Measurements from ENCODE around the gene GTPBP6.
"Not testable (repeated sequence)": the region's sequence is repeated elsewhere in the genome, so short reads cannot be mapped to it uniquely, and the experiment has no call there.

Gene GTPBP6

DNA sequence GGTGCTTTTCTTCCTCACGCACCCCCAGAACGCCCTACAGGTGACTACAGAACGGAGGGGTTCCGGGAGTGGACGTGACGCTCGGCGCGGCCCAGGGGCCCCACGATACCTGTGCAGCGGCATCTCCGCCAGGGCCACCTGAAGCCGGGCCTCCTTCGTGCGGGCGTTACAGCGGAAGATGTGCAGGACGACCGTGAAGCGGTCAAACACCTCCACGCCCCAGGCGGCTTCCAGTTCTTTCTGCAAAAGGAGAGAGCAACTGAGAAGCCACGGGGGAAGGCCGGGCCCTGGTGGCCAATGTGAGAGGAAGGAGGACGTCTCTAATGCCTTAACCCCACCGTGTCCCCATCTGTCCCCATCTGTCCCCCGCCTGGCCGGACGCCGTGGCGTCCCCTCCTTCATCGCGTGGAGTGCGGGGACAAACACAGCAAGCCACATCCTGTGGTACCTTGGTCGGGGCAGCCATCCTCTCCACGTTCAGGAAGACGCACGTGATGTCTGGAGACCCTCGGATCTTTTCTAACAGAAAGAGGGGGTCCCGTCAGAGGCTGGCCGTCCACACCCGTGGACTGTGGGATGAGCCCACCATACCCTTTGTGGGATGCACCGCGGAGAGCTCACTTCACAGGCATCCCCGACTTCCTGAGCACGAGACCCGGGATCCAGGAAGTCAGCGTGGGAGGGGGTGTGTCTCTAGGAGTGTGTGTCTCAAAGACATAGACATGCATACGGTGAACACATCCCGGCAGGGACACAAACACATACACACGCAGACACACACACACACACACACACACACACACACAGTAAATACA lies 3.6 kb downstream of the GTPBP6 start:
- no peak for DNase-seq

DNA sequence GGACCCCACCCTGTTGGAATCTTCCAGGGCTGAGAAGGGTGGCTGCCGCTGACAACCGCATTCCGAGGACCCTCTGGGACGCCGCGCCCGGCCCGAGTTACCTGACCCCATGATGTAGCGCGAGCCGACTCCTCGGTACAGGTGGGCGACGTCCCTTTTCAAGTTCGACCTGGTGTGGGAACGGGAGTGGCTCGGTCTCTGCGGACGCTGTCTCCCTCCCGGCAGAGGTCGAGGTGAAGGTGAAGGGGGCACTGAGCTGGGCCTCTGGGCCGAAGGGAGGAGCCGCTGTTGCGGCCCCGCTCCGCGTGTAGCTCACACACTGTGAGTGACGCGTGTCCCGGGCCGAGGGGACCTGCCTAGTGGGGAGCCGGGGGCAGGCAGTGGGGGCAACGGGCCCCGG lies 4.5 kb downstream of the GTPBP6 start:
- no peak for DNase-seq

DNA sequence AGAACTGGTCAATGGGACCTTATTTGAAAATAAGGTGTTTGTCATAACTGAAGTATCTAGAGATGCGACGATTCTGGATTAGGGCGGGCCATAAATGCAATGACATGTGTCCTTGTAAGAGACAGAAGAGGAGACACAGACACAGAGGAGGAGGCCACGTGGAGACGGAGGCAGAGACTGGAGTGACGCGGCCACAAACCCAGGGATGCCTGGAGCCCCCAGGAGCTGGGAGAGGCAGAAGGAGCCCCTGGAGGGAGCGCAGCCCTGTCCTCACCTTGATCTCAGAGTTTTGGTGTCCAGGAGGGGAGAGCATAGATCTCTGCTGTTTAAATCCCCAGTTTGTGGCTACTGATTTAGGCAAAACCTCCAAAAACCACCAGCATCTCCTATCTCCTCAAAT lies 5.0 kb downstream of the GTPBP6 start:
- no peak for DNase-seq

DNA sequence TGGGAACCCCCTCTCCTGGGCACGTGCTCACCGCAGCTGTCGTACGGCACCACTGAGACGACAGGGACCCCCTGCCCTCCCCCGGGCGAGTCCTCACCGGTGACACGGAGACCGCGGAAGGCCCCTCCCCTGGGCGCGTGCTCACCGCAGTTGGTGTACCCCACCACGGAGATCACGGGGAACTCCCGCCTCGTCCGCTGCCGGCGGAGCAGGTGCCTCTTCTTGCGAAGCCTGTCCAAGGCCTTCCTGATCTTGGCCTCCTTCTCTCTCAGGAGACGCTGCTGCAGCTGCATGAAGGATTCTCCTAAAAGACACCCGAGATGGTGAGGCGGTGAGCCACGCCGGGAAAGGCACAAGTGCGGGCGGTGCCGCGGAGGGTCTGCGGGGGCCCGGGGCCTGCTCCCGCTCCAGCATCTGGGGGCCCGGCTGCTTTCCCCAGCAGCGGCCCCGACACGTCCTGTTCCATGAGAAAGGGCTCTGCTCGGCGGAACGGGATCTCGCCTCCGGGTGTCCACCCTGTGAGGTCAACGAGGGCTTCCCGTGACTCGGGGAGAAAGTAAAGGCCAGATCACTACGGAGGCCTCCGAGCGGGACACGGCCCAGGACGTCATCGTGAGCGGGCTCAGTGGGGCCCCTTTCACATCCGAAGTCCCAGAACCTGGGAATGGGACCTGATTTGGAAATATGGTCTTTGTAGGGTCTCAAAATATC lies 5.8 kb downstream of the GTPBP6 start:
- DNase-seq: no peak

DNA sequence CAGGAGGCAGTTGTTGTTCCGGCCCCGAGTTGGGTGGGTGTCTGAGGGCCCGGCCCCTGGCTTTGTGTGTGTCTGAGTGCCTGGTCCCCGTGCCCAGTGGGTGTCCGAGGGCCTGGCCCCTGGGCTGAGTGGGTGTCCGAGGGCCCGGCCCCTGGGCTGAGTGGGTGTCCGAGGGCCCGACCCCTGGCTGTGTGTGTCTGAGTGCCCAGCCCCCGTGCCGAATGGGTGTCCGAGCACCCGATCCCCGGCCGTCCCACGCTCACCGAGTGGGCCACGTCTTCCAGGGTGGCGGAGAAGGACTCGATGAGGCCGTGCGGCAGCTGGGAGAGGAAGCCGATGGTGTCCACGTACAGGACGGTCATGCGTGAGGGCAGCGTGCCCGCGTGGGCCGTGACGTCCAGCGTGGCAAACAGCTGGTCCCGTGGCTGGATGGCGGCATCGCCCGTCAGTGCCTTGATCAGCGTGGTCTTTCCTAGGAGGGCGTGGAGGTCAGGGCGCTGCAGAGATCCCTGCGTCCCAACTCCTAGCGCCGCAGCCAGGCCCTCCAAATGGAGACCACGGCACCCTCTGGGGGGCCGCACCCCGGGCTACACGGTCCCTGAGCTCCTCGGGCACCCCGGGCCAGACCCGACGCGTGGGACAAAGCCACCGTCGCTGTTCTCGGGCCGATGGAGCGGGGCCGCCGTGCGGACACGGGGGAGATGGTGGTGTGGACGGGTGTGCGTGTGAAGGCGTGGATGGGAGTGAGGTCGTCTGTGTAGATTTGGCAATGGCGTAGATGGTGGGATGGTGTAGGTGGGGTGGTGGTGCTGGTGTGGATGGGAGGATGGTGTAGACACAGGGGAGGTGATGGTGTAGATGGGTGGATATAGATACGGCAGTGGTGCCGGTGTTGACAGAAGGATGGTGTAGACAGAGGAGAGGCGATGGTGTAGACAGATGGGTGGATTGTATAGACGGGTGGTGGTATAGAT lies 7.2 kb downstream of the GTPBP6 start:
- DNase-seq: no peak

DNA sequence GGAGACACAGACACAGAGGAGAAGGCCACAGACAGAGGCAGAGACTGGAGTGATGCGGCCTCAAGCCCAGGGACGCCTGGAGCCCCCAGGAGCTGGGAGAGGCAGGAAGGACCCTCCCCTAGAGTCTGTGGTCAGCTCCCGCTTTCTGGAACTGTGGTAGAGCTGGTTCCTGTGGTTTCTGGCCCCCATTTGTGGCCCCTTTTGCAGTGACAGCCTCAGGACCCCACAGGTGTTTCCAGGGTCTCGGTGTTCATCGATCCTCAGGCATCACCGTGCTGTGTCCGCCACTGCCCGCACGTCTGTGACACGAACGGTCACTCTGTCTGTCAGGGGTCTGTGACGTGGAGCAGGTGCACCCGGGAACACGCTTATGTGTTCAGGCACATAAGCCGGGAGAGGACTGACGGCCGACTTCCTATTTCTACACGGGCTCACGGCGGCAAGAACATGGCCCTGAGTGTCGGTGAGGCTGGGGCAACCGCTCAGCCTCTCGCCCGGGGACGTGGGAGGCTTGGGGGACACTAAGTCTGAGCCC lies 7.9 kb downstream of the GTPBP6 start:
- no peak for DNase-seq

DNA sequence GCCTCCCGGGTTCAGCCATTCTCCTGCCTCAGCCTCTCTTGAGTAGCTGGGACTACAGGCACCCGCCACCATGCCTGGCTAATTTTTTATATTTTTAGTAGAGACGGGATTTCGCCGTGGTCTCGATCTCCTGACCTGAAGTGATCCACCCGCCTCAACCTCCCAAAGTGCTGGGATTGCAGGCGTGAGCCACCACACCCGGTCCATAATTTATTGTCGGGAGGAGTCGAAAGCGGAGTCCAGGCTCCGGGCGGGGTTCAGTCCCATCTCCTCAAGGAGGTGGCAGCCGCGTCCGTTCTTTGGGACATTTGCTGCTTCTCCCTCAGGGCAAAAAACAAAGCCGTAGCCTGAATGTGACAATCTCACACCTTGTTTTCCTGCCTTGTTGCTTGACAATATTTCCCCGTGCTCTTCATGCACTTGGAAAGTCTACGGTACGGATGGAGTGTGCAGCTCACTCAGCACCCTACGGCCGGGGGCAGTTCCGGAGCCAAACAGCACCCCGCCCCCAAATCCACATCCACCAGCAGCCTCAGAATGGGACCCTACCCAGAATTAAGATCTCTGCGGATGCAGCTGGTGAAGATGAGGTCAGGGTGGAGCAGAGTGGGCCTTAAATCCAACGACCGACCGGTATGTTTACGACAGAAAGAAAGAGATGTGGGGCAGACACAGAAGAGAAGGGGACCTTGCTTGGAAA lies 9.6 kb downstream of the GTPBP6 start:
- DNase-seq: no peak

DNA sequence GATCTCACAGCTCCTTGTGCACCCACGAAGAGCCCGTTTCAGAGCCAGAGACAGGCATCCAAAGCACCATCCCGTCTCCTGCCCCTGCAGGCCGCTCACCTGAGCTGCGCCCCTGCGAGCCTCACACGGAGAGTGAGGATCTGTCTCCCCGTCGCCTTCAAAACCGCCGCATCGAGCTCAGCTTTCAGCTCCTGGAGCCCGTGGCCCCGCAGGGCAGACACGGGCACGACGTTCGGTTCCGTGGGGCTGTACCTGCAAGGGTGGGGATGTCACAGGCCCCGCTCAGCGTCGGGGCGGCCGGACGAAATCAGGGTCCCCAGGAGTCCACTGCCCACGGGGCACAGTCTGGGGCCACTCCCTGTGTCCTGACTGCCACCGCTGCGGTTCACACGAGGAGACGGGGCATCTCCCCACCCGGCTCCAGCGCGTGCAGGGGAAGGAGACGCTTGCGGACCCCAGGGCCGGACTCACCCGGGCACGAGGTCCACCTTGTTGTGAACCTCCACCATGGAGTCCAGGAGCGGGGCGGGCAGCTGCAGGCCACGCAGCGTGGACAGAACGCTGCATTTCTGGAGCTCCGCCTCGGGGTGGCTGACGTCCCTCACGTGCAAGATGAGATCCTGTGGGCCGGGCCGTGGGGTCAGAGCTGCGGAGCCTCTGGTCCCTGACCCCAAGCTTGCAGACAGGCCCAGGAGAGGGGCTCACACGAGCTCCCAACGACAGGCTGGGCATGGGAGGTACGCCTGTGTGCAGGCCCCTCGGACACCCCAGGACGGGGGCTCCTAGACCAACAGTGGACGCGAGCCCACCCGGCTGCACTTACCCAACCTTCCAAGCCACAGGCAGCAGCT lies 11.1 kb downstream of the GTPBP6 start:
- no peak for DNase-seq

DNA sequence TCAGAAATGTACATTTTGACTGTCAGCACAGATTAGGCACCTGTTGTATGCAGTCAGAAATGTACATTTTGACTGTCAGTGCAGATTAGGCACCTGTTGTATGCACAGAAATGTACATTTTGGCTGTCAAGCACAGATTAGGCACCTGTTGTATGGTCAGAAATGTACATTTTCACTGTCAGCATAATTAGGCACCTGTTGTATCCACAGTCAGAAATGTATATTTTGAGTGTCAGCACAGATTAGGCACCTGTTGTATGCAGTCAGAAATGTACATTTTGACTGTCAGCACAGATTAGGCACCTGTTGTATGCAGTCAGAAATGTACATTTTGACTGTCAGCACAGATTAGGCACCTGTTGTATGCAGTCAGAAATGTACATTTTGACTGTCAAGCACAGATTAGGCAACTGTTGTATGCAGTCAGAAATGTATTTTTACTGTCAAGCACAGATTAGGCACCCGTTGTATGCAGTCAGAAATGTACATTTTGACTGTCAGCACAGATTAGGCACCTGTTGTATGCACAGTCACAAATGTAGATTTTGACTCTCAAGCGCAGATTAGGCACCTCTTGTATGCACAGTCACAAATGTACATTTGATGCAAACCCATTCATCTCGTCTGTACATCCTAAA lies 11.9 kb downstream of the GTPBP6 start:
- not testable (repeated sequence) for DNase-seq

DNA sequence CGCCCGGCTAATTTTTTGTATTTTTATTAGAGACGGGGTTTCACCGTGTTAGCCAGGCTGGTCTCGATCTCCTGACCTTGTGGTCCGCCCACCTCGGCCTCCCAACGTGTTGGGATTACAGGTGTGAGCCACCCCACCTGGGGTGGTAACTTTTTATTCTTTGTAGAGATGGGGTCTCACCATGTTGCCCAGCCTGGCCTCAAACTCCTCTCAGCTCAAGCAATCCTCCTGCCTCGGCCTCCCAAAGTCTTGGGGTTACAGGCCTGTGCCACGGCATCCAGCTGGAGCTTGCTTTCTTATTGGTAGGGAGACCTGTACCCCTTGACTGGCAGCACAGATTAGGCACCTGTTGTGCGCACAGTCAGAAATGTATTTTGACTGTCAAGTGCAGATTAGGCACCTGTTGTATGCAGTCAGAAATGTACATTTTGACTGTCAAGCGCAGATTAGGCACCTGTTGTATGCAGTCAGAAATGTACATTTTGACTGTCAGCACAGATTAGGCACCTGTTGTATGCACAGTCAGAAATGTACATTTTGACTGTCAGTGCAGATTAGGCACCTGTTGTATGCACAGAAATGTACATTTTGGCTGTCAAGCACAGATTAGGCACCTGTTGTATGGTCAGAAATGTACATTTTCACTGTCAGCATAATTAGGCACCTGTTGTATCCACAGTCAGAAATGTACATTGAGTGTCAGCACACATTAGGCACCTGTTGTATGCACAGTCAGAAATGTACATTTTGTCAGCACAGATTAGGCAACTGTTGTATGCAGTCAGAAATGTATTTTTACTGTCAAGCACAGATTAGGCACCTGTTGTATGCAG lies 12.6 kb downstream of the GTPBP6 start:
- not testable (repeated sequence) for DNase-seq

DNA sequence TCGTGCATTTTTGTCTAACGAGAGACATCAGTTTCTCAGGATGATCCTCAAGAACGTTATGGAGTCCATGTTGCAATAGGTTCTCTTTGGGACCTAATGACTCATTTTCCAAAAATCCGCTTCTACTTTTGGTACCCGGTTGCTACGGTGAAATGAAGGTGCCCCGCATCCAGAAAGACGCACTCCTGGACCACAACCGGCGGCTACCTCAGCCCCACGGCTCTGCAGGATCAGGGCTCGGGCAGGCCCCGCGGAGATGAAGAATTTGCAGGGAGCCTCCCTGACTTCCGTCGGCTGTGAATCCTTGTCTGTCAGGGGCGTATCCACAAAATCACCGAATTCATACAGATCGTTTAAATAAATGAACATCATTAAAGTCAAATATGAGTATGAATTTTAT lies 15.6 kb downstream of the GTPBP6 start:
- DNase-seq: no peak

DNA sequence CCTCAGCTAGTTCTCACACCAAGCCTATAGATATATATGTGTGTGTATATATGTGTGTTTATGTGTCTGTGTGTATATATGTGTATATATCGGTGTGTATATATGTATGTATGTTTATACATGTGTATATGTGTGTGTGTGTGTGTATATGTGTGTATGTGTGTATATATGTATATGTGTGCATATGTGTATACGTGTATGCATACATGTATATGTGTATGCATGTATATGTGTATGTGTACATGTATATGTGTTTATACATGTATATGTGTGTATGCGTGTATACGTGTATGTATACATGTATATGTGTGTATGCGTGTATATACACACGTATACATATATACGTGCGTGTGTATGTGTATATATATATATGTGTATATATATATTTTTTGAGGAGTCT lies 18.3 kb downstream of the GTPBP6 start:
- DNase-seq: no peak

DNA sequence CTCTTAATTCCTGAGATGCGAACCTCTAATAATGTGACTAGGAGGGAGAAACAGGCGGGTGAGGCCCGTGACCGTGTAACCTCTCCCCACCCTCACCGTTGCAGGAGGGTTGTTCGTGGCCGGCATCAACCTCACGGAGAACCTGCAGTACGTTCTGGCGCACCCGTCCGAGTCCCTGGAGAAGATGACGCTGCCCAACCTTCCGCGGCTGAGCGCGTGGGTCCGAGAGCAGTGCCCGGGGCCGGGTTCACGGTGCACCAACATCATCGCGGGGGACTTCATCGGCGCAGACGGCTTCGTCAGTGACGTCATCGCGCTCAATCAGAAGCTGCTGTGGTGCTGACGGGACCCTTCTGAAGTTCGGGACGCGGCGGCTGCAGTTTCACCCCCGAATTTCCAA lies 19.6 kb downstream of the GTPBP6 start:
- DNase-seq: no peak

DNA sequence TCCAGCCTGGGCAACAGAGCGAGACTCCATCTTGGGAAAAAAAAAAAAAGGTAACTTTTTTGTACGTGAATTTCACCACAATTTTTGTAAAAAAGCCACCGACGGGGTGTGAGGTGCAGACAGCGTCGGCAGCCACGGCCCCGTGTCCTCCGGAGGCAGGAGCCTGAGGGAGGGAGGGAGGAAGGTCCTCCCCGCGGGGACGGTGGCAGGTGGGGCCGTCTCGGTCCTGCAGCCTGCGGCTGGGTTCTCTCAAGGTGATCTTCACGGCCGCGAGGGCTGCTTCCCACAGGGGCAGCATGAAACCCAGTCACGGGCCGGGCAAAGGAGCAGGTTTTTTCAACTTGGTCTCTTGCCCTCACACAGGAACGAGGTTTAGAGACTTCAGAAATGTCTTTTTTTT lies 23.5 kb downstream of the GTPBP6 start:
- no peak for DNase-seq

DNA sequence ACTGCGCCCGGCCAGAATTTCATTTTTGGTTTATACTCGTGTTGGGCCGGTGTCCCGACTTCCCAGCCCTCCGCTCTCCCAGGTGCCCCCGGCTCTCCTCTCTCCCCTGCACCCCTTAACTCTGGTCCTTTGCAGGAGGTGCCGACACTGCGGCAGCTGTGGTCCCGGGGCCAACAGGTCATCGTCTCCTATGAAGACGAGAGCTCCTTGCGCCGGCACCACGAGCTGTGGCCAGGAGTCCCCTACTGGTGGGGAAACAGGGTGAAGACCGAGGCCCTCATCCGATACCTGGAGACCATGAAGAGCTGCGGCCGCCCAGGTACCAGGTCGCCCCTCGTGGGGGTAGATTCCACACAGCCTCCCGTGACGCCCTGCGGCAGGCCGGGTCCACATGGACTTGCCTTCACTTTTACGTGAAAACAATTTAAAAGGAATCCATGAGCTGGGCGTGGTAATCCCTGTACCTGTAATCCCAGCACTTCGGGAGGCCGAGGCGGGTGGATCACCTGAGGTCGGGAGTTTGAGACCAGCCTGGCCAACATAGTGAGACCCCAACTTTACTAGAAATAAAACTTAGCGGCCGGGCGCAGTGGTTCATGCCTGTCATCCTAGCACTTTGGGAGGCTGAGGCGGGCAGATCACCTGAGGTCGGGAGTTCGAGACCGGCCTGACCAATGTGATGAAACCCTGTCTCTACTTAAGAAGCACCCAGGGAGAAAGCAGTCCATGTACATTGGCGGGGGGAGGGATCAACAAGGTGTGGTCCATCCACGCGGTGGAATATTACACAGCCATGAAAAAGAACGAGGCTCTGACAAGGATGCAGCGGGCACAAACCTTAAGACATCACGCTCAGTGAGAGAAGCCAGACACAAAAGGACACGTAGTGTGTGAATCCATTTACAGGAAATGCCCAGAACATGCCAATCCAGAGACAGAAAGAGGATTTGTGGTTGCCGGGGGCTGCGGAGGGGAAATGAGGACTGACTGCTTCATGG lies 25.4 kb downstream of the GTPBP6 start:
- no peak for DNase-seq

DNA sequence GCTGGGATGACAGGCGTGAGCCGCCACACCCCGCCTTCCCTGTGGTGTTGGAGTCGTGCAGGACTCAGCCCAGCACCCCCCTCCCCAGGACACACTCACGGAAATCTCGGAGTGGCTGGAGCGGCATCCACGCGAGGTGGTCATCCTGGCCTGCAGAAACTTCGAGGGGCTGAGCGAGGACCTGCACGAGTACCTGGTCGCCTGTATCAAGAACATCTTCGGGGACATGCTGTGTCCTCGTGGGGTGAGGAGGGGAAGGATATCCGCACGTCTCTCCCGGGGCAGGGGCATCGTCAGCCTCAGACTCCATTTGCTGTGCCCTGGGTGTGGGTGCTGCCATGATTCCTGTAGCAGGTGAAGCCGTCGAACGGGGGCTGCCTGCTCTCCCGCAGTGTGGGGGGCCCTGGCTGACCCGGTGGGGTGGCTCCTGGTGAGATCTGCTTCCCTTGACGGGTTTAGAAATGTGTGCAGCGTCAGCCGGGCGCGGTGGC lies 27.1 kb downstream of the GTPBP6 start:
- DNase-seq: no peak

DNA sequence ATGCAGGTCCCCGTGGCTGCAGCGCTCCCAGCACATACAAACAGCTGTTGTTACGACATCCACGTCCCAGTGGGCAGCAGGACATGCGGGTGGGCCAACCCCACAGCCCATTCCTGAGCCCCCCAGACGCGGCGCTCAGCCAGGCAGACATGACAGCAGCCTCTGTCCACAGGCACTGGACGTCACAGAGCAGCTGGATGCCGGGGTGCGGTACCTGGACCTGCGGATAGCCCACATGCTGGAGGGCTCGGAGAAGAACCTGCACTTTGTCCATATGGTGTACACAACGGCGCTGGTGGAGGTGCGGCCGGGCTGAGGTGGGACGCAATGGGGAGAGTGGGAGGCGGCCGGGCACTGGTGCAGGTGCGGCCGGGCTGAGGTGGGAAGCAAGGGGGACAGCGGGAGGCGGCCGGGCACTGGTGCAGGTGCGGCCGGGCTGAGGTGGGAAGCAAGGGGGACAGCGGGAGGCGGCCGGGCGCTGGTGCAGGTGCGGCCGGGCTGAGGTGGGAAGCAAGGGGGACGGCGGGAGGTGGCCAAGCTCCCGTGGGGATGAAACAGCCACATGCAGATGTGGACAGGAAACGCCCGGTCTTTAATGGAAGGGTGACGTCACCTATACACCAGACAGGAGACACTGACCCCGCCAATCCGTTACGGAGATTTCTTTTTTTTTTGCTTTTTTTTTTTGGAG lies 28.0 kb downstream of the GTPBP6 start:
- DNase-seq: no peak

DNA sequence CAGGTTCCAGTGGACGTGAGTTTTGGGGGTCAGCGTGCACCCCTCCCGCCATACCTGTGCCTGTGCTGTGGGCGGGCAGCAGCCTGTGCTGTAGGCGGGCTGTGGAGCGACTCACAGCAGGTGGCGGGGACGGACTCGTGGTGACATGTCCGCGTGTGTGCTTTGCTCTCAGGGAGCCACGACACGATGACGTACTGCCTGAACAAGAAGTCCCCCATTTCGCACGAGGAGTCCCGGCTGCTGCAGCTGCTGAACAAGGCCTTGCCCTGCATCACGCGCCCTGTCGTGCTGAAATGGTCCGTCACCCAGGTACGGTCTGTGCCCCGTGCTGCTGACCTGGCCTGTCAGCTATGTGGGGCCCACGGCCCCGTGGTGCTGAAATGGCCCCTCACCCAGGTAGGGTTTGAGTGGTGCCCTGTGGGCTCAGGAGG lies 30.0 kb downstream of the GTPBP6 start:
- no peak for DNase-seq
